Left ventricle myocardium inferior (tissue), 1 donor: ENCODE measurements around the gene IL11. TPM values are rescaled to one million over a fixed set of nuclear protein-coding genes. Genes with fewer than 3 reads are reported as not detected.
A peak's percentile ranks its signal among the peaks of the same experiment; 100 is the strongest.
"Not testable (repeated sequence)": the region's sequence is repeated elsewhere in the genome, so short reads cannot be mapped to it uniquely, and the experiment has no call there.

Experiments
- DNase-seq: peaks from one replicate; pipeline ENCODE4 v3.0.0-alpha.2; 2020
- H3K27ac ChIP-seq: fragments of 200-600 bp; replicated peaks from 2 replicates; pipeline ENCODE4 v1.8.0; 2021
- H3K27me3 ChIP-seq: fragments of 200-600 bp; 2 replicates; pipeline ENCODE4 v1.8.0; 2021; ENCODE audit warnings: low read depth
- H3K36me3 ChIP-seq: fragments of 200-600 bp; 2 replicates; pipeline ENCODE4 v1.8.0; 2021
- H3K4me1 ChIP-seq: fragments of 200-600 bp; 2 replicates; pipeline ENCODE4 v1.8.0; 2021
- H3K4me3 ChIP-seq: fragments of 200-600 bp; 2 replicates; pipeline ENCODE4 v1.8.0; 2021; ENCODE audit warnings: mild to moderate bottlenecking, moderate library complexity
- H3K9me3 ChIP-seq: fragments of 200-600 bp; replicated peaks from 2 replicates; pipeline ENCODE4 v1.8.0; 2021
- CTCF ChIP-seq: fragments of 200-600 bp; IDR thresholded peaks from 2 replicates; pipeline ENCODE4 v1.8.0; 2021; ENCODE audit warnings: antibody characterized with exemption, mild to moderate bottlenecking, borderline replicate concordance
- intact Hi-C: fragments of 100-400 bp; cut with micrococcal nuclease; formaldehyde crosslinking; loops from one replicate; pipeline ENCODE4 v1.11.0; 2022
- total RNA-seq: library from RNA; stranded (reverse); fragmentation: NEBNext Ultra II Directional; extraction: Animal tissue kit (Norgen Biotek cat#: 25700); gene quantifications from one replicate; pipeline ENCODE4 v1.2.1, GENCODE V29; 2021
- donor health status: DM: no; HTN: yes; CAD: no; lungs with severe emphysema.

IL11 gene
- total RNA-seq, 1 donor from 2014 or later = not detected

- no peaks in the 10 kb centered on the region for H3K27me3 ChIP-seq
- TF ChIP-seq CTCF = no peak
- peak overlapping the region; percentile 97 for H3K27ac ChIP-seq
- H3K4me1 ChIP-seq = peaks cover 21% of the 10 kb centered on the region
- H3K9me3 ChIP-seq = no peaks in the 10 kb centered on the region
- H3K36me3 ChIP-seq = peaks cover 14% of the 10 kb centered on the region
- no peak for DNase-seq
- intact Hi-C loops = no loop called here
- H3K4me3 ChIP-seq = peak overlapping the region; percentile 98
These were observed 38.2 kb upstream of the IL11 start for GRCh38 chr19:55408533-55408872.

GRCh38 chr19:55407800-55408532 lies 37.7 kb upstream of the IL11 start:
- no peak for TF ChIP-seq CTCF
- DNase-seq = peak; percentile 99
- no peaks in the 10 kb centered on the region for H3K27me3 ChIP-seq
- no peaks in the 10 kb centered on the region for H3K9me3 ChIP-seq
- H3K4me1 ChIP-seq = peaks cover 21% of the 10 kb centered on the region
- H3K36me3 ChIP-seq = peaks cover 19% of the 10 kb centered on the region
- intact Hi-C loops = no loop called here
- H3K4me3 ChIP-seq = peak overlapping the region; percentile 98
- H3K27ac ChIP-seq = peak overlapping the region; percentile 97

GRCh38 chr19:55407550-55407799 lies 37.2 kb upstream of the IL11 start, which contains the start of gene UBE2S:
TSS of gene UBE2S (minus strand) at chr19:55407788. CDS start at chr19:55407589, 199 bp downstream.
- intact Hi-C loops, DNase-seq, H3K9me3 ChIP-seq, H3K27me3 ChIP-seq: not testable (repeated sequence)
- Histone ChIP-seq H3K36me3 (peaks cover 24% of the 10 kb centered on the region), H3K4me1 (peaks cover 21% of the 10 kb centered on the region), H3K27ac (peak within 1 kb of the TSS; percentile 97), H3K4me3 (peak within 1 kb of the TSS; percentile 98)
- TF ChIP-seq CTCF = peak; percentile 14

- TF ChIP-seq CTCF = no peak
- Histone ChIP-seq H3K27ac (peak overlapping the region; percentile 97), H3K36me3 (peaks cover 29% of the 10 kb centered on the region), H3K4me1 (peaks cover 21% of the 10 kb centered on the region), H3K4me3 (peak overlapping the region; percentile 98), H3K9me3 (no peaks in the 10 kb centered on the region), H3K27me3 (no peaks in the 10 kb centered on the region)
- intact Hi-C loops = no loop called here
- DNase-seq = peak; percentile 34
These were observed 36.7 kb upstream of the IL11 start for GRCh38 chr19:55406826-55407549.

GRCh38 chr19:55406091-55406825 lies 36.0 kb upstream of the IL11 start:
- intact Hi-C loops = no loop called here
- Histone ChIP-seq H3K36me3 (peaks cover 35% of the 10 kb centered on the region), H3K4me3 (peak overlapping the region; percentile 98), H3K27ac (no peak overlapping the region), H3K4me1 (peaks cover 21% of the 10 kb centered on the region), H3K27me3 (no peaks in the 10 kb centered on the region), H3K9me3 (no peaks in the 10 kb centered on the region)
- no peak for DNase-seq
- no peak for TF ChIP-seq CTCF
